HG02981 (cell line): ENCODE measurements around the gene BCAT1.
"Not testable (repeated sequence)": the region's sequence is repeated elsewhere in the genome, so short reads cannot be mapped to it uniquely, and the experiment has no call there.

Source experiments
- ATAC-seq: cut with Tn5 transposase; IDR thresholded peaks from one replicate; pipeline ENCODE4 v1.9.1; 2021; ENCODE audit warnings: mild to moderate bottlenecking, moderate library complexity; ENCODE audit not compliant: unreplicated experiment

Gene BCAT1

DNA sequence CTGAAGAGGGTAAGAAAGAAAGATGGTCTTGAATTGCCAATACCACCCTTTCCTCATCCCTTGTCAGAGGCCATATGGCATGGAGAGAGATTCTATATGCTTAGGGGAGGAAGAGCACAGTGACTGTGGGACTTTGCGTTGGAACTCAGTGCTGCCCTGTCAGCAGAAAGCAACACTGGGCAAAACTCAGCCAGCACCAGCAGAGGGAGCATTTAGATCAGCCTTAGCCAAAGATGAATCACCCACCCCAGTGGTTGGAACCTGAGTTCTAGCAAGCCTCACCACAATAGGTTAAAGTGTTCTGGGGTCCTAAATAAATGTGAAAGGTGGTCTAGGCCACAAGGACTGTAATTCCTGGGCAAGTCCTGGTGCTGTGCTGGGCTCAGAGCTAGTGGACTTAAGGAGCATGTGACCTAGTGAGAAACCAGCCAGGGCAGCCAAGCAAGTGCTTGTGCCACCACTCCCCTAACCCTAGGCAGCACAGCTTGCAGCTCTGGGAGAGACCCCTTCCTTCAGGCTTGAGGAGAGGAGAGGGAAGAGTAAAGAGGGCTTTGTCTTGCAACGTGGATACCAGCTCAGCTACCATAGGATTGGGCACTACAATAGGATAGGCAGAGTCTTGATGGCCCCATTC lies 11.4 kb upstream of the BCAT1 start:
- ATAC-seq: peak; percentile 80

DNA sequence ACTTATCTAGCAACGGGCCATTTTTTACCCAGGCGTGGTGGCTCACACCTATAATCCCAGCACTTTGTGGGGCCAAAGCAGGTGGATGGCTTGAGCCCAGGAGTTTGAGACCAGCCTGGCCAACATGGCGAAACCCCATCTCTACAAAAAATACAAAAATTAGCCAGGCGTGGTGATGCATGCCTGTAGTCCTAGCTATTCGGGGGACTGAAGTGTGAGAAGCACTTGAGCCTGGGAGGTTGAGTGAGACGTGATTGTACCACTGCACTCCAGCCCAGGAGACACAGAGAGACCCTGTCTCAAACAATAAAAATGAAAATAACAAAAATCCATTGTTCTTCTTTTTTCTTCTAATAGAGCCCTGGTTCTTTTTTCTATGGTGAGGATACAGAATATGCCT lies 7.5 kb upstream of the BCAT1 start:
- ATAC-seq: not testable (repeated sequence)

DNA sequence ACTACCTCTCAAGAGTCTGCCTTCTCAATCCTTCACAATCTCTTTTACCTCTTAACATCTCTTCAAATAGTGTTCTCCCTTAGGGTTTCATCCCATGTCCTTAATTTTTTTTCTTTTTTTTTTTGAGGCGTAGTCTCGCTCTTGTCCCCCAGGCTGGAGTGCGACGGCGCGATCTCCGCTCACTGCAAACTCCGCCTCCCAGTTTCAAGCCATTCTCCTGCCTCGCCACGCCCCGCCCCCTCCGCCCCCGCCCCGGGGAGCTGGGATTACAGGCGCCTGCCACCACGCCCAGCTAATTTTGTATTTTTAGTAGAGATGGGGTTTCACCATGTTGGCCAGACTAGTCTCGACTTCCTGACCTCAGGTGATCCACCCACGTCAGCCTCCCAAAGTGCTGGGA lies 7.0 kb upstream of the BCAT1 start:
- ATAC-seq: no peak

DNA sequence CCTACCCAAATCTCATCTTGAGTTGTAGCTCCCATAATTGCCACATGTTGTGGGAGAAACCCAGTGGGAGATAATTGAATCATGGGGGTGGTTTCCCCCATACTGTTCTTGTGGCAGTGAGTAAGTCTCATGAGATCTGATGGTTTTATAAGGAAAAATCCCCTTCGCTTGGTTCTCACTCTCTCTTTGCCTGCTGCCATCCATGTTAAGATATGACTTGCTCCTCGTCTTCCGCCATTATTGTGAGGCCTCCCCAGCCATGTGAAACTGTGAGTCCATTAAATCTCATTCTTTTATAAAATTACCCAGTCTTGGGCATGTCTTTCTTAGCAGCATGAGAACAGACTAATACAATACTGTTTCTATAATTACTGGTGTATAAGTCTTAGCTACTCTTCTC lies 6.5 kb upstream of the BCAT1 start:
- no peak for ATAC-seq

DNA sequence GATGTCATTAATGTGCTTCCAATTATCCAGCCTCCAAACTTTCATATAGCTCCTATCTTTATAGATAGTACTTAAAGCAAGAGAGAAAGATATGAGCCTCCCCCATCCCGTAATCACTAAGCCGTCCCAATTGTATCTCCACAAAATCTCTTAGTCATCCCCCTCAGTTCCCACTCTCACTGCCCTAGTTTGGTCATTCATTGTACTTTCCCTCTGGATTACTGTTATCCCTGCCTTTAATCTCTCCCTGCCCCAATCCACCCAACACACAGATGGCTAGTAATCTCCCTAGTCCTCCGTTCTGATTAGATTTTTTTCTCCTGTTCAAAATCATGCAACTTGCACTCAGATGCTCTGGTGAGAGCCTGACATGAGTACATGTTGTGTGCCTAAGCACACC lies 5.4 kb upstream of the BCAT1 start:
- ATAC-seq: no peak

DNA sequence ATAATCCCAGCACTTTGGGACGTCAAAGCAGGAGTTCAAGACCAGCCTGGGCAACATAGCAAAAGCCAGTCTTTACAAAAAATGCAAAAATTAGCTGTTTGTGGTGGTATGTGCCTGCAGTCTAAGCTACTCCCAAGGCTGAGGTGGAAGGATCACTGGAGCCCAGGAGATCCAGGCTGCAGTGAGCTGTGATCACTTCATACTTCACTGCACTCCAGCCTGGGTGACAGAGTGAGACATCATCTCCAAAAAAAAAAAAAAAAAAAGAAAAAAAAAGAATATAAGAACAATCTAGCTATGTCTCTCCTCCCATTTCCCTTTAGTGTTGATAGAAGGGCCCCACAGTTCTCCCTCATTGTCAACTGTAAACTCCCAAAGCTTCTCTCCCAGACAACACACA lies 3.5 kb upstream of the BCAT1 start:
- no peak for ATAC-seq

DNA sequence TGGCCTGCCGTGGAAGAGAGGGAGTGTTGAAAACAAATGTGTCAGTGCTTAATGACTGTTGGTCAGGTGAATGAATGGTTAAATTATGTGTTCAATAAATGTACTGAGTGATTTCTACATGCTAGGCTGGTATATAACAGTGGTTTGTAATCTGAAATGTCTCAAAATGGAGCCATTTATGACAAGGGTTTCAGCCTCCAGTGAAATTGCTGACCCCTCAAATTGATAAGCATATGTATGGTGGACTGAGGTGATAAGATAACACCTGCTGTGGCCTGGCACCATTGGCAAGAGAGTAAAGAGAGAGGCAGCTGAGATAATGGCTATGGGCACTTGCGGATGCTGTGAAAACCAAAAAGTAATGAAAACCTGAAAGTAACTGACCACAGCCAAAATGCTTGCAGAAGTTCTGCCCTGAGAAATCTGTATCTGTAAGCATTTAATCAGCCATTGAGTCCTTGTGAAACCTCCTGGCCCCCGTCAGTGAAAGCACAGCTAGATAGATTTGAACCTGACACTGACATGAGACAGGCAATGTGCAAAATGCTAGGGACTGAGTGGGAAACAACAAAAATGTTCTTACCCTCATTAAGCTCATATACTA lies 1.4 kb upstream of the BCAT1 start:
- ATAC-seq: peak; percentile 31

DNA sequence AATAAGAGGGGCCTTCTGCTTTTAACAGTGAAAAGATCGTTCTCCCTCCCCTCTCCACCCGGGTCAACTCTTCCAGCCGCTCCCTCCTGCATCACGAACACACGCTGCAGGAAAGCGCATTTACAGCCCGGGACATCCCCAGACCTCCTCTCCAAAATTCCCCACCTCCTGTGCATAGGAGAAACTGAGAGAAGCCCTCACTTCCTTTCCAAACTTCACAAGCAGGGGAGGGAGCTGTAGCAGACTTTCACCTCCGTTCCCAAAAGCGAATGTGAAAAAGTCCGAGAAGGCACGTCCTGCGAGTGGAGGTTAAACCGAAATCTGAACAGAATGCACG lies 513 bp downstream of the BCAT1 start:
- ATAC-seq: no peak

DNA sequence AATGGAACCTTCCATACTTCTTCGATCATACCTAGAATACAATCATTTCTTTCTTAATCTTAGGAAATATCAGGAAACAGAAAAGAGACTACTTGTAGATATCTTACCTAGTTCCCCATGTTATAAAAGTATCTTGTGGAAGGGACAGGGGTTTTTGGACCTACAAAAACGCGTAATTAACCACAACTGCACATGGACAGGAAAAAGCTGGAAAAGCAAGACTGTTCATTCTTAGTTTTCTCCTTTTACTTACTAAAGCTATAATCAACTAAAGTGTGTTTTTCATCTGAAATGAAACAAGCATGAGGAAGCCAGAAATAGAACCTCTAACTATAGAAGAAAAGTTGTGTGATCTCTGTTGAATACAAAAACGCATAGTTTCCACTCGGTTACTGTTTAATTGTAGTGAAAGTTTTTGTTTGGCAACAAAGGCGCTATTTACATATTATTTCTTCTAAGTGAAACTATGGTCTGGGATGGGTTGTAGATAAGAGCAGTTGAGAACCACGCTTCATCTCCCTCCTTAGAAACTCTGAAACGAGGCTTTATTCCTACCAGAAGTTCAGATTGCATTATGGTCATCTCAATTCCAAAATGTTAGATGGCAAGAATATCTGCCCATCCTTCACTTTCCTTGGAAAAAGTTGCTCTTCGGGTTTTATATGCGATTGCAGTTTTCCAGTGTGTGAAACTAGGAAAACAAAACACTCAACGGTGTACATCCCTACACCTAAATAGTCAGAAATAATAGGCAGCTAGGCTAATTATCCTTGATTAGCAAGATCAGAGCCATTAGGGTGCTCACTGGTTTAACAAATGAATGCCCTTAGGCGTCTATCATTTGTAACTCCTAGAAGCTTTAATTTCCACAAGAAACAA lies 1.1 kb downstream of the BCAT1 start:
- peak; percentile 26 for ATAC-seq

DNA sequence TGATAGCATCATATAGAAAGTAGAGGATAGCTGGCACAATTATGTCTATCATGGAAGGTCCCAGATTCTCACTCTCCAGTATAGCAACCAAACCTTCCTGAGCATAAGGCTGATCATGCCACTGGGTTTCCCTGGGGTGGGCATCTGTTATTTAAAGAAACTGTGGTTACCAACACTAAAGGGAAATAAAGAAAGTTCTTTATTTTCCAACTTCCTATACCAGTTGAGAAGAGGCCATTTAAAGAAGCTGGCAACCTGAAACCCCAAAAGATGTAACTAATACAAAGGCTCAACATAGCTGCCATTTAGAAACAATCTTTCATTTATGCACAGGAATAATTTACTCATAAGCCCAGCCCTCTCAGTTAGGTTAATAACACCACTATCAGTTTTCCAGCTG lies 3.1 kb downstream of the BCAT1 start:
- no peak for ATAC-seq

DNA sequence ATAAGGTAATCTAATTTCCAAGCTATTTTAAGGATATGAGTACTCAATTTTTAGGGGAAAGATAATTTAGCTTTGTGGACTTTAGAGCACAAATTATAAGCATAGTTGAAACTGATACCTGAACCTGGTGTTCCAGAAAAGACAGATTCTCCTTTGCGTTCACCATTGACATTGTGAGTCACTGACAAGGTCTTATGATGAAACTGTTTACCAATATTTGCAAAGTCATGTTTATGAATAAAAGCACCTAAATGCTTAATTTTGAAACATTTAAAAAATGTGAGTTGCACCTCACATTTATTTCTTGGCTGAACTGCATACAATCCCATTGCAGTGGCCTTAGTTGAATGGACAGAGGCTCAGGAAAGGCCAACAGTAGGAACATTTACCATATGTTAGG lies 3.9 kb downstream of the BCAT1 start:
- no peak for ATAC-seq

DNA sequence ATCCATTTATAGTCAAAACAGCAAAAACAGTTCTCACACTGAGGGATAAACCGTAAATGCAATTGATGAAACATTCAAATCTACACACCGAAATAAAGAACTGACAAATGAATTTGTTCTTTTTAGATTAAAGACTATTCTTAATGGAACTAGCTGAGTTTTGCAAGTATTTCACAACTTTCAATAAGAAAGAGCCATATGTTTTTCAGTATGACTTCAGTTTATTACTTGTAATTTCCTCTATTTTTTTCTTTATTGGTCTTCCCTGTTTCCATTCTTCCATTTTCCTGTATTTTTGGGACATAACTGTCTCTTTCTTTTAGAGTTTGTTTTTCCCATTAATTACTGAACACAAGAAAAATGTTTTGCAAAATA lies 4.3 kb downstream of the BCAT1 start:
- ATAC-seq: no peak

DNA sequence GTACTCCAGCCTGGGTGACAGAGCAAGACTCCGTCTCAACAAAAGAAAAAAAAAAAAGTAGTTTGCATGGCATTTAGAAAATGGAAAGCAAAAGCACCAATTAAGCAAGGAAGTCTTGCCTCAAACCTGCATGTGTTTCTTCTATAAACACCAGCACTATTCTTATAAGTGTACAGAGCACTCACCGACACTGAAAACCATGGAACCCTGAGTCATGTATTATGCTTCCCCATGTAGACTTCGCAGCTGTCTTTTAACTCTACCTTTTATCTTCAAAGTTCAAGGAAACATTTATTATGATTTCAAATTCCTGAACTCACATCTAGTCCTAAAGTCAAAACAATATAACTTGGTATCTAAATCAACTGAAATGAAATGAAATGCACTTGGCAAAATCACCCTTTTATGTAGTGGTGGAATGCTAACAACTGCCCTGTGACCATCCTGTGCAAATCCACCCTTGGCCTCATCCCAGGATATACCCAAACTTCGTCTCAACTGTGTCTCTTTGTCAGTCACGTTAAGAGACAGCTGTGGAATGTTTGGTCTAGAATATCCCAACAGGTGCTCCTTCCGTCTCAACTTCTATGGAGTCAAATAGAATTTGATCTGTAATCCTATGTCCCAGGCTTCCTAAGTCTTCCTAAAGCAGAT lies 4.8 kb downstream of the BCAT1 start:
- no peak for ATAC-seq

DNA sequence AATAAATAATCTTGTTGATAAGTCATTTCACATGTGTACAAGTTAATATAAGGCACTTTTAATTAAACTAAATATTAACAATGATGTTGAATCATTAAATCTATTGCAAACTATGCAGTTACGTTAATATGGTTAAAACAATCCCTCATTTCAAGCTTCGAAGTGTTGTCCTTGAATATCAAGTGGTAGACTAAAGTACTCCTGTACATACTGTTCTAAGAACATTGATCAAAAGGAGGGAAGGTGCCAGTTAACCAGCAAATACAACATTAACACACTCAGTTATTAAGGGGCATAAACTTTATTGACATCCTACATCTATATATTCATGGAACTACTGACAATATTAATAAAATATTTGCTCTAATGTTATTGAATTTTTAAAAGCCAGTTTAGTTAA lies 8.7 kb downstream of the BCAT1 start:
- no peak for ATAC-seq

DNA sequence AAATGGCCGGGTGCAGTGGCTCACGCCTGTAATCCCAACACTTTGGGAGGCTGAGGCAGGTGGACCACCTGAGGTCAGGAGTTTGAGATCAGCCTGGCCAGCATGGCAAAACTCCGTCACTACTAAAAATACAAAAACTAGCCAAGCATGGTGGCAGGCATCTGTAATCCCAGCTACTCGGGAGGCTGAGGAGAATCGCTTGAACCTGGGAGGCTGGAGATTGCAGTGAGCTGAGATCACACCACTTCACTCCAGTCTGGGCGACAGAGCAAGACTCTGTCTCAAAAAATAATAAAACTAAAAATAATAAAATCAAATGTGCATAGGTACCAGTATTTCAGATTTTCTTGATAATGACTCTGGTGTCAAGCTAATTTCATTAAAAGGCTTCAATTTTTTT lies 9.3 kb downstream of the BCAT1 start:
- ATAC-seq: not testable (repeated sequence)

DNA sequence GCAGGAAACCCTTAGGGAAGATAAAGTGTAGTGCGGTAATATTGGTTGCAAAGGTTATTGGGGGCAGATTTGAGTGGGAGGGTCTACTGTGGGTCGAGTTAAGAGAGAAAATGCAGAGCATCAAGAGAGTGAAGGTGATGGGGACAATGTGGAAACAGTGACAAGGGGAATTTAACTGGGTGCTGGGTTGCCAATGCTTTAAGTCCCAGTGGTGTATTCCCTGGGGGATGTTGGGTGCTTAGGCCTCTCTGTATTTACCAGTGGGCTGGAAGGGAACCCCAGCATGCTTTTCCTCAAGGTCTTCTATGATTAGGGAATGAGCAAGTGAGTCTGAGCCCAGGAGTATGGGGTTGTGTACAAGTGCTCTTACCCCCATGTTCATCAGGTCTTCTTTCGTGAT lies 10.6 kb downstream of the BCAT1 start:
- no peak for ATAC-seq

DNA sequence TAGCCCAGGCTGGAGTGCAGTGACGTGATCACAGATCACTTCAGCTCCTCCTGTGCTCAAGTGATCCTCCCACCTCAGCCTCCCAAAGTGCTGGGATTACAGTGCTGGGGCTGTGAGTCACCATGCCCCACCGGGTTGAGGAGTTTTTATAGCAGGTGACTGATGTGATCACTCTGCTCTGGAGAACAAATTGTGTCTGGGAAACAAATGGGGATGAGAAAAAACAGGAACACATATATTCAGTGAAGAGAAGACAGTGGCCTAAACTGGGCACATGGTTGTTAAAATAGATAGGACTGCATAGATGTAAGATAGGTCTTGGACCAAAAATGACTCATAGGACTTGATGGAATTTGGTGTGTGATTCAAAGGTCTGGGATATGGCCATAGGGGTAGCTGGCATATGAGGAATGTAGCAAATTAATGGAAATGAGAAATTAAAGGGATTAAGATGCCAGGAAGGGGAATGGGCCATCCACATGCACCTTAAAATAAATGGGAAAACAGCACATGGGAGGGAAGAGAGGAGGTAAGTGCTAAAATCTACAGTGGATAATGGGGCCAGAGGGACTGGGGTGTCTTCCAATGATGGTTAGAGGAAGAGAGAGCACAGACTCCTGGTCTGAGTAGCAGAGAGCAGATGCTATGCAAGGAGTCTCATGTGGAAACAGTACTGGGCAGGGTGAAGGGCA lies 11.2 kb downstream of the BCAT1 start:
- ATAC-seq: no peak

DNA sequence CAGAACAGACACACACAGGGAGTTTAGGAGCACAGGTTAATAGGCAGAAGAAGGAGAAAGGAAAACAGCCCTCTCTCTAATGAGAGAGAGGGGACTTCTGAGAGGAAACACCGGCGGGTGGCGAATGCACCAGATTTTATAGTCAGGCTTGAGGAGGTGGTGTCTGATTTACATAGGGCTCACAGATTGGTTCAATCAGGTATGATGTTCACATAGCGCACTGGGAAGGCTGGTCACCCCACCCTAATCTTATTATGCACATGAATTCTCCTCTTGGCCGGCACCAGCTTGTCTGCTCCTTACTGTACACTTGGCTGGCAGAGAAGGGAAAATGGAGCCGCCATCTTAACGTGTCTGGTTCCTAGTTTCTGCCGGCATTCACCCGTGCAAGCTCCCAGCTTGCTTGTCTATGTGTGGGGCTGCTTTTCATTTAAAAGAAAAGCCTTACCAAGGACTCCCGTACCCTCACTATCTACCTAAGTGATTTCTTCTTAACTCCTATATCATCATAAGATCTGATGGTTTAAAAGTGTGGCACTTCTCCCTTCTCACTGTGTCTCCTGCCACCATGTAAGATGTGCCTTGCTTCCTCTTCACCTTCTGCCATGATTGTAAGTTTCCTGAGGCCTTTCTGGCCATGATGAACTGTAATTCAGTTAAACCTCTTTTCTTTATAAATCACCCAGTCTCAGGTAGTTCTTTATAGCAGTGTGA lies 15.1 kb downstream of the BCAT1 start:
- no peak for ATAC-seq

DNA sequence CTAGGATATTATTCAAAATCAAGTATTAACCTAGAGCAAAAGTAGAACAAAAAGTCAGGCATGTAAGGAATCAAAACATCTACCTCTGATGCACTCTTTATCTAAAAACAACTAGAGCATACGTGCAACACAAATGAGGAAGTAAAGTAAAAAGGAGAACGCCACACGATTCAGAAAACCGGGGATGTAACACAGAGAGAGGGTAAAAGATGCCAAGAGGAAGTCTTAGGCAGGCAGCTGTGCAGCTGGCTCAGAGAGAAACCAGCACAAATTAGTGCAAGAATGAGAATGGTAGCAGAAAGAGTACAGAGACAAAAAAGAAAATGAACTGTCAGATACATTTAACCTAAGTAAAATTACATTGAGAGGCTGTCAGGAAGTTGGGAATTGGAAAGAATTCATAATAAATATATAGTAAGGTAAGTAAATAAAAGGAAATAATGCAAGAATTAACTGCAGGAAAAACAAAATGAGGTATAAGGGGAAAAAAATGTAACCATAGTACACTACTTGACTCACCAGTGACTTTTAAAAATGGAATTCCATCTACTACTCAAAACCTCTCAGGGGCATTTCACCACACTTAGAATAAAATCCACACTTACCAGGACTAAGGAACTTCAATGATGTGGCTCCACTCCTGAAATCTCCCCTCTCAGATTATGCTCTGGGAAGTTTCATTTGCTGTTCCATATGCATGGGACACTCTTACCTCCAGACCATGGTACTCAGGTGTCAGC lies 17.1 kb downstream of the BCAT1 start:
- ATAC-seq: peak; percentile 89

DNA sequence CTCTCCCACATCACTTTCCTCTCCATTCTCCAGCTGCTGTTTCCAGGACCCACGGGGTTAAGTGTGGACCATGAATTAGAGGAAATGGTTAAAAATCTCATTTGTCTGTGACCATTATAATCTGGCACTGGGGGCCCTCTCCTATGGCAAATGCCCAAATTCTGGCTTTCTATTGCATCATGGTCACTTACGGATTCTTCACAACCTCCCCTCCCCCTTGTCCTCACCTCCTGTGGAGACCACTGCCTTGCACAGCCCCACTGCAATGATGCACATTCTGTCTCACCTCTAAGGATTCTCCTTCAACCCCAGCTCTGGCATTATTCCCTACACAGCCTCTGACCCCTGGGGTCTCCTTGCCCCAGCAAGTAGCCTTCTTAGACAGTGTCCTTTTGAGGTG lies 18.9 kb downstream of the BCAT1 start:
- ATAC-seq: no peak
